ENCODE measurements around the gene ST6GALNAC3.

ST6GALNAC3 gene

GRCh38 chr1:76279101-76279748, 204.7 kb downstream of the ST6GALNAC3 start:
- TF ChIP-seq CTCF (IDR thresholded peaks at IDR 0.05) = no peak
- Histone ChIP-seq H3K4me3 (ENCODE audit: low read depth in 1 of 2, low read length in 1 of 2) (no peak overlapping the region), H3K36me3 (no peaks in the 10 kb centered on the region), H3K9me3 (no peaks in the 10 kb centered on the region), H3K27ac (no peak overlapping the region), H3K4me1 (ENCODE audit: control insufficient read depth in 1 of 2, insufficient read depth in 1 of 2, low read depth in 1 of 2, low read length in 1 of 2) (no peaks in the 10 kb centered on the region), H3K27me3 (no peaks in the 10 kb centered on the region)

GRCh38 chr1:76281306-76281705, 206.8 kb downstream of the ST6GALNAC3 start:
- H3K4me3 ChIP-seq (ENCODE audit: low read depth in 1 of 2, low read length in 1 of 2) = no peak overlapping the region
- no peaks in the 10 kb centered on the region for H3K9me3 ChIP-seq
- no peaks in the 10 kb centered on the region for H3K36me3 ChIP-seq
- H3K27me3 ChIP-seq = no peaks in the 10 kb centered on the region
- H3K27ac ChIP-seq = no peak overlapping the region
- no peak for TF ChIP-seq CTCF (IDR thresholded peaks at IDR 0.05)
- H3K4me1 ChIP-seq (ENCODE audit: control insufficient read depth in 1 of 2, insufficient read depth in 1 of 2, low read depth in 1 of 2, low read length in 1 of 2) = no peaks in the 10 kb centered on the region

GRCh38 chr1:76284842-76285241, 210.3 kb downstream of the ST6GALNAC3 start:
- no peaks in the 10 kb centered on the region for H3K9me3 ChIP-seq
- no peaks in the 10 kb centered on the region for H3K27me3 ChIP-seq
- H3K27ac ChIP-seq = no peak overlapping the region
- TF ChIP-seq CTCF (IDR thresholded peaks at IDR 0.05) = no peak
- no peak overlapping the region for H3K4me3 ChIP-seq (ENCODE audit: low read depth in 1 of 2, low read length in 1 of 2)
- H3K36me3 ChIP-seq = no peaks in the 10 kb centered on the region
- no peaks in the 10 kb centered on the region for H3K4me1 ChIP-seq (ENCODE audit: control insufficient read depth in 1 of 2, insufficient read depth in 1 of 2, low read depth in 1 of 2, low read length in 1 of 2)

- Histone ChIP-seq H3K4me3 (ENCODE audit: low read depth in 1 of 2, low read length in 1 of 2) (no peak overlapping the region), H3K27me3 (no peaks in the 10 kb centered on the region), H3K36me3 (no peaks in the 10 kb centered on the region), H3K4me1 (ENCODE audit: control insufficient read depth in 1 of 2, insufficient read depth in 1 of 2, low read depth in 1 of 2, low read length in 1 of 2) (no peaks in the 10 kb centered on the region), H3K9me3 (no peaks in the 10 kb centered on the region), H3K27ac (no peak overlapping the region)
- TF ChIP-seq CTCF (IDR thresholded peaks at IDR 0.05) = no peak
Measured at GRCh38 chr1:76285578-76286135, 211.1 kb downstream of the ST6GALNAC3 start.

- no peaks in the 10 kb centered on the region for H3K36me3 ChIP-seq
- no peaks in the 10 kb centered on the region for H3K27me3 ChIP-seq
- H3K4me3 ChIP-seq (ENCODE audit: low read depth in 1 of 2, low read length in 1 of 2) = no peak overlapping the region
- H3K9me3 ChIP-seq = no peaks in the 10 kb centered on the region
- TF ChIP-seq CTCF (IDR thresholded peaks at IDR 0.05) = no peak
- no peaks in the 10 kb centered on the region for H3K4me1 ChIP-seq (ENCODE audit: control insufficient read depth in 1 of 2, insufficient read depth in 1 of 2, low read depth in 1 of 2, low read length in 1 of 2)
- no peak overlapping the region for H3K27ac ChIP-seq
Measured at GRCh38 chr1:76287917-76288316, 213.4 kb downstream of the ST6GALNAC3 start.
